Fibroblast of skin of abdomen (primary cell): ENCODE results near the gene NUBP2.
"Not testable (repeated sequence)": the region's sequence is repeated elsewhere in the genome, so short reads cannot be mapped to it uniquely, and the experiment has no call there.

Experiments
- DNase-seq: peaks from one replicate; pipeline ENCODE4 v3.0.0-alpha.2; 2013

The NUBP2 gene

GRCh38 chr16:1787056-1787321, 4.2 kb downstream of the NUBP2 start:
- DNase-seq = no peak

- no peak for DNase-seq
These were observed 4.7 kb downstream of the NUBP2 start for GRCh38 chr16:1787322-1788094.

- no peak for DNase-seq
These were observed 5.4 kb downstream of the NUBP2 start for GRCh38 chr16:1788095-1788707.

- DNase-seq = no peak
These were observed 5.9 kb downstream of the NUBP2 start for GRCh38 chr16:1788708-1789100.

GRCh38 chr16:1789643-1790045, 6.9 kb downstream of the NUBP2 start:
- DNase-seq = no peak

GRCh38 chr16:1790261-1790610, 7.5 kb downstream of the NUBP2 start:
- DNase-seq = no peak

GRCh38 chr16:1790611-1791255, 8.0 kb downstream of the NUBP2 start:
- no peak for DNase-seq

- DNase-seq = no peak
These were observed 8.6 kb downstream of the NUBP2 start for GRCh38 chr16:1791256-1791942.

GRCh38 chr16:1791943-1792812, 9.4 kb downstream of the NUBP2 start:
- DNase-seq = no peak

- no peak for DNase-seq
These were observed 10.2 kb downstream of the NUBP2 start for GRCh38 chr16:1792836-1793577.

GRCh38 chr16:1793578-1794220, 10.9 kb downstream of the NUBP2 start, which contains the start of gene IGFALS:
Gene IGFALS (minus strand): TSS chr16:1793705. CDS start chr16:1793652, 53 bp downstream.
- DNase-seq = no peak

GRCh38 chr16:1794221-1794871, 11.6 kb downstream of the NUBP2 start:
- no peak for DNase-seq

GRCh38 chr16:1794908-1795666, 12.3 kb downstream of the NUBP2 start:
- no peak for DNase-seq

GRCh38 chr16:1799263-1799662, 16.5 kb downstream of the NUBP2 start:
- DNase-seq = not testable (repeated sequence)

GRCh38 chr16:1800701-1801100, 17.9 kb downstream of the NUBP2 start:
- DNase-seq = no peak

- no peak for DNase-seq
These were observed 24.9 kb downstream of the NUBP2 start for GRCh38 chr16:1807626-1808025.

- DNase-seq = no peak
These were observed 25.9 kb downstream of the NUBP2 start for GRCh38 chr16:1808691-1809090.

GRCh38 chr16:1809281-1809801, 26.6 kb downstream of the NUBP2 start:
- no peak for DNase-seq

GRCh38 chr16:1810106-1810505, 27.3 kb downstream of the NUBP2 start:
- no peak for DNase-seq

- no peak for DNase-seq
These were observed 27.8 kb downstream of the NUBP2 start for GRCh38 chr16:1810536-1810935.
